Small intestine (tissue), 4 donors: Measurements from ENCODE around the gene MEGF11. TPM values are rescaled to one million over a fixed set of nuclear protein-coding genes. Genes with fewer than 3 reads are reported as not detected.

ENCODE experiments used
- polyA plus RNA-seq, 4 donors: library from polyadenylated mRNA; stranded (reverse) in 3 of 4; unstranded in 1 of 4; fragments of 200-250 nt in 3 of 4; fragments of 120-200 nt in 1 of 4; gene quantifications; one replicate each; pipeline versions ENCODE4 v1.2.1 to v1.2.3, GENCODE V29; 2013
- donor health status: healthy with polysubstance abuse.
- donor health status: Bipolar disorder and iron deficiency.
- donor health status: healthy.

MEGF11 gene
- polyA plus RNA-seq, 4 donors = 0.24 to 0.41 TPM; not detected in 2

Other genes with a start within 250 kb of the MEGF11 start
- gene DIS3L, start 39.8 kb upstream of the MEGF11 start, polyA plus RNA-seq = 10 to 100 TPM in 2 of 4 donors, 1 to 10 TPM in 2; 6.7 to 32.3 (median 9.9) TPM
- 10 to 100 TPM in 1 of 4 donors, 1 to 10 TPM in 1, under 1 TPM in 2; 0.27 to 10.8 (median 3.9) TPM for gene TIPIN, start 102.9 kb upstream of the MEGF11 start, polyA plus RNA-seq
- gene MAP2K1, start 133.2 kb upstream of the MEGF11 start, polyA plus RNA-seq = 10 to 100 TPM; 18.6 to 29.8 (median 21.2) TPM
- gene SNAPC5, start 244.0 kb upstream of the MEGF11 start, polyA plus RNA-seq = 10 to 100 TPM; 19.7 to 30.4 (median 26.1) TPM